Naive thymus-derived CD8-positive, alpha-beta T cell (primary cell): ENCODE measurements around the gene PARVA. TPM values are rescaled to one million over a fixed set of nuclear protein-coding genes. Genes with fewer than 3 reads are reported as not detected.

ENCODE experiments used
- ATAC-seq, 2 donors: fragments of 150-1000 bp; cut with Tn5 transposase in 1 of 2; sonication (Bioruptor Pico), chemical (Tn5 transposase) in 1 of 2; 1 replicate in 1 of 2; 2 replicates in 1 of 2; pipeline ENCODE4 v1.10.0; 2021; ENCODE audit warnings: mild to moderate bottlenecking in 2 of 2, moderate library complexity in 2 of 2
- POLR2A ChIA-PET: fragments of 350-600 bp; sonication (Branson Sonifier 250); formaldehyde crosslinking; loops from one replicate; lab custom pipeline; 2021; ENCODE audit warnings: antibody characterized with exemption; lab: Charles Lee
- DNase-seq, 10 donors: peaks; one replicate each; pipeline versions ENCODE4 v3.0.0 to v3.0.0-alpha.2; 2020 to 2022
- H3K27ac Mint-ChIP-seq, 10 donors: one replicate each; pipeline ENCODE4 v1.8.0; 2020 to 2022; ENCODE audit warnings: mild to moderate bottlenecking in 10 of 10, mixed read lengths in 10 of 10, moderate library complexity in 4 of 10, inconsistent platforms in 1 of 10
- H3K27me3 Mint-ChIP-seq, 5 donors: one replicate each; pipeline ENCODE4 v1.8.0; 2021 to 2022; ENCODE audit warnings: mixed read lengths in 5 of 5
- H3K36me3 Mint-ChIP-seq, 3 donors: one replicate each; pipeline ENCODE4 v1.8.0; 2020 to 2022; ENCODE audit warnings: mixed read lengths in 3 of 3, mild to moderate bottlenecking in 2 of 3, inconsistent platforms in 1 of 3
- H3K4me1 Mint-ChIP-seq, 4 donors: one replicate each; pipeline ENCODE4 v1.8.0; 2021 to 2022; ENCODE audit warnings: mixed read lengths in 4 of 4
- H3K4me3 Mint-ChIP-seq, 10 donors: one replicate each; pipeline ENCODE4 v1.8.0; 2020 to 2022; ENCODE audit warnings: mild to moderate bottlenecking in 10 of 10, mixed read lengths in 10 of 10, moderate library complexity in 6 of 10, inconsistent platforms in 1 of 10
- H3K9me3 Mint-ChIP-seq, 9 donors: one replicate each; pipeline ENCODE4 v1.8.0; 2020 to 2022; ENCODE audit warnings: mixed read lengths in 9 of 9, mild to moderate bottlenecking in 3 of 9, inconsistent platforms in 1 of 9, moderate library complexity in 1 of 9
- polyA plus RNA-seq, 3 donors: library from polyadenylated mRNA; unstranded; fragments of 300-500 nt; fragmentation: Illumina TruSeq; gene quantifications; one replicate each; pipeline ENCODE4 v1.2.3, GENCODE V29; 2021
- total RNA-seq, 8 experiments: library from RNA in 2 of 8; stranded (reverse) in 2 of 8; gene quantifications; one replicate each; pipeline ENCODE4 v1.2.3 and lab custom pipeline; 2021 to 2026

The PARVA gene
- total and polyA plus RNA-seq, 5 experiments from 2014 or later, result 0.19 to 0.44 (median 0.26) TPM; not detected in 2

GRCh38 chr11:12393691-12394090, 16.3 kb downstream of the PARVA start:
- DNase-seq, result no peak
- H3K27ac Mint-ChIP-seq, result peak overlapping the region in 1 of 10 donors; percentile 46
- POLR2A ChIA-PET, result interaction anchor here (0.5 kb wide), 1 partner anchor 50 kb away, joined by 3 read pairs; no protein-coding TSS in a partner anchor
- peaks cover 3 to 12% (median 8%) of the 10 kb centered on the region in 4 donors for H3K4me1 Mint-ChIP-seq
- H3K9me3 Mint-ChIP-seq, result peaks cover 0 to 8% (median 2%) of the 10 kb centered on the region in 9 donors
- no peak for ATAC-seq
- peaks cover 0 to 2% (median 0%) of the 10 kb centered on the region in 5 donors for H3K27me3 Mint-ChIP-seq
- H3K36me3 Mint-ChIP-seq, result peaks cover 0 to 4% (median 0%) of the 10 kb centered on the region in 3 donors
- H3K4me3 Mint-ChIP-seq, result no peak overlapping the region

DNA sequence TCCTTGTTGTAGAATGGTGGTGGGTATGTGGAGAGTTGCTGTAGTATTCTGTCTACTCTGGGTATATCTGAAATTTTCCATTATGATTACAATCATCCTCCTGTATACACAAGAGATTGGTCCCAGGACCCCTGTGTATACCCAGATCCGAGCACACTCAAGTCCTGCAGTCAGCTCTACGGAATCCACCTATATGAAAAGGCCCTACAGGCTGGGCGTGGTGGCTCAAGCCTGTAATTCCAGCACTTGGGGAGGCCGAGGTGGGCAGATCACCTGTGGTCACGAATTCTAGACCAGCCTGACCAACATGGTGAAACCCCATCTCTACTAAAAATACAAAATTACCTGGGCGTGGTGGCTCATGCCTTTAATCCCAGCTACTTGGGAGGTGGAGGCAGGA, 17.2 kb downstream of the PARVA start:
- Mint-ChIP-seq H3K27me3 (peaks cover 0 to 2% (median 0%) of the 10 kb centered on the region in 5 donors), H3K36me3 (peaks cover 0 to 4% (median 0%) of the 10 kb centered on the region in 3 donors), H3K9me3 (peaks cover 0 to 8% (median 2%) of the 10 kb centered on the region in 9 donors), H3K4me1 (peaks cover 3 to 12% (median 8%) of the 10 kb centered on the region in 4 donors), H3K4me3 (no peak overlapping the region), H3K27ac (no peak overlapping the region)
- POLR2A ChIA-PET, result no interaction called here
- DNase-seq (no peak), ATAC-seq (no peak)

DNA sequence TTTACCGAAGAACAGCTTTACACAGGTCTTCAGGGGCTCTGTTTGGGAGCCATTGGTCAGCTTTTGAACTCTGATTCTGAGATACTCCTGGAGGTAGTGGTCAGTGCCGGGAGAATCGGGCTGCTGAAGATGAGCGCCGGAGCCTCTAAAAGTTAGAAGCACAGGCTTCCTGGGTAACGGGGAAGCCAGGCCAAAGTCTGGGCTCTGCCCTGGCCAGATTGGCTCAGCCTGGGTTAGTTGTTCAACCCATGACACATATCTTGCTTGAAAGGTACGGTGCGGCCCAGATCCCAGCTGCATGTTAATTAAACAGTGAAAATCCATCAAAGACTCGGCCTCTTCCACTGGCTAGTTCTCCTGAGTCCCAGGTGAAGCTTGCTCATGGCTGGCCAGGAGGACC, 18.0 kb downstream of the PARVA start:
- Mint-ChIP-seq H3K4me3 (no peak overlapping the region), H3K27me3 (peaks cover 0 to 2% (median 0%) of the 10 kb centered on the region in 5 donors), H3K4me1 (peaks cover 3 to 12% (median 8%) of the 10 kb centered on the region in 4 donors), H3K27ac (no peak overlapping the region), H3K9me3 (peaks cover 0 to 8% (median 2%) of the 10 kb centered on the region in 9 donors), H3K36me3 (peaks cover 0 to 4% (median 0%) of the 10 kb centered on the region in 3 donors)
- ATAC-seq (no peak), DNase-seq (no peak)
- POLR2A ChIA-PET, result interaction anchor here (0.6 kb wide), 1 partner anchor 312 kb away, joined by 3 read pairs; no protein-coding TSS in a partner anchor

DNA sequence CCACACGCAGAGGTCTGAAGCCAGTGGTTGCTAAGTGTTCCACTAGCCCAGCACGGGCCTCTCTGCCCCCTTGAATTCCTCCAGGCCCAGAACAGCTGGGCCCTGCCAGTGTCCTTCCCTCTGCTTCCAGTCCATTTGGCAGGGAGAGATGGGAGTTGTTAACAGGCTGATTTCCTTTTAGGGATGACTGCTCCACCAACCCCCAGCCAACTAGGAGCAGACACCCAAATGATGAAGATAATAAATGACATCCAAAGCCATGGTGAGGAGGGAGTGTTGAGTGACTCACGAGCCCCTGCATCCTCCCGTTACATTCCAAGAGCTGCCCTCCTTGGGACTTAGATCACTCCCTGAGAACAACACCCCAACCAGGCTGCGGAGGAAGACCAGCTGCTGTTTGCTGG, 20.6 kb downstream of the PARVA start:
- peaks cover 0 to 8% (median 2%) of the 10 kb centered on the region in 9 donors for H3K9me3 Mint-ChIP-seq
- POLR2A ChIA-PET, result no interaction called here

DNA sequence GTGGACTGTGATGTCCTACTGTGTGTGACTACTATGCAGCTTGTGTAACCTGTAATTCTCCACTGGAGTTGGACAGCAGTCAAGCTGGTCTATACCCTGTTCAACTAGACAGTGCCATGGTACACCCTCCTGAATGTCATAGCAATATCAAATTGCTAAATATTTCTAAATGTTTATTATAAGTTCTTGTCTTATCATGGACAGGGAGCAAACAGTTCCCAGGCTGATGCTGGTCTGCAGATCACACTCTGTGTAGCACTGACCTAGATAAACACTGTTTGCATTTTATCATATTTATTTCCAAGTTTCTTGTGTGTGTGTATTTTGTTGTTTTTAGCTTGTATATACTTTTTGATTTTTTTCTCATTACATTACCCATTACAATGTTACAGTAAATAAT, 22.0 kb downstream of the PARVA start:
- Mint-ChIP-seq H3K9me3 (no peaks in the 10 kb centered on the region), H3K27me3 (peaks cover 0 to under 1% (median 0%) of the 10 kb centered on the region in 5 donors), H3K4me1 (peaks cover 3 to 12% (median 8%) of the 10 kb centered on the region in 4 donors), H3K4me3 (no peak overlapping the region), H3K36me3 (no peaks in the 10 kb centered on the region), H3K27ac (no peak overlapping the region)
- no peak for DNase-seq
- POLR2A ChIA-PET, result no interaction called here
- no peak for ATAC-seq

More for the DNA sequence above, 20.6 kb downstream of the PARVA start:
- H3K27me3 Mint-ChIP-seq, result peaks cover 0 to 2% (median 0%) of the 10 kb centered on the region in 5 donors
- DNase-seq (no peak), ATAC-seq (no peak)
- H3K4me3 Mint-ChIP-seq, result no peak overlapping the region
- no peak overlapping the region for H3K27ac Mint-ChIP-seq
- H3K36me3 Mint-ChIP-seq, result peaks cover 0 to 4% (median 0%) of the 10 kb centered on the region in 3 donors
- H3K4me1 Mint-ChIP-seq, result peaks cover 3 to 12% (median 8%) of the 10 kb centered on the region in 4 donors

- Mint-ChIP-seq H3K4me3 (no peak overlapping the region), H3K9me3 (peaks cover 0 to 2% (median 0%) of the 10 kb centered on the region in 9 donors), H3K4me1 (peaks cover 0 to 6% (median 4%) of the 10 kb centered on the region in 4 donors), H3K36me3 (no peaks in the 10 kb centered on the region), H3K27me3 (peaks cover 0 to 2% (median 0%) of the 10 kb centered on the region in 5 donors), H3K27ac (no peak overlapping the region)
- ATAC-seq, result no peak
- POLR2A ChIA-PET, result no interaction called here
- DNase-seq, result no peak
These were observed 24.7 kb downstream of the PARVA start for GRCh38 chr11:12402025-12402424.

DNA sequence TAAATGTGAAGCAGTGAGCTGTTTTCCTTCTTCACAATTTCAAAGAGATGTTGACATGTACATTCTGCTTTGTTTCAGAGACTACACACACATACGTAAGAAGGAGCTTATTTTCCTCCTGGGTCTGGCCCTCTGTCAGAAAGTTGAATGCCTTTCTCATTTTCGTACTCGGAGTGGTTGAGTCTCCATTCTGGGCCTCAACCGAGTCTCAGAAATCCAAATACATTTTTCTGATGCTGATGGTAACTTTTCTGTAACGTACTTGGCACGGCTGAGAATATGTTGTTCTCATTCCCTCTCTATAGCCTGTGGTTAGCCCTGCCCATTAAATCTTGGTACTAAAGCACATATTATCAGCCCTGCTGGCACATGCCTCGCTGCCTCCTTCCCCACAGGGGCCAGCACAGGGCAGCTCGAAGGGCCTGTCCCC, 25.3 kb downstream of the PARVA start:
- peaks cover 0 to 4% (median under 1%) of the 10 kb centered on the region in 4 donors for H3K4me1 Mint-ChIP-seq

GRCh38 chr11:12403122-12403996, 26.0 kb downstream of the PARVA start:
- H3K4me1 Mint-ChIP-seq, result no peaks in the 10 kb centered on the region
- peak overlapping the region in 1 of 10 donors; percentile 73 for H3K27ac Mint-ChIP-seq
- H3K9me3 Mint-ChIP-seq, result peaks cover 0 to 2% (median 0%) of the 10 kb centered on the region in 9 donors
- no peaks in the 10 kb centered on the region for H3K36me3 Mint-ChIP-seq
- H3K27me3 Mint-ChIP-seq, result peaks cover 0 to 2% (median 0%) of the 10 kb centered on the region in 5 donors
- no peak overlapping the region for H3K4me3 Mint-ChIP-seq
- POLR2A ChIA-PET, result interaction anchor here (0.5 kb wide), 1 partner anchor 363 kb away, joined by 3 read pairs; no protein-coding TSS in a partner anchor
- no peak for ATAC-seq
- no peak for DNase-seq

More for the DNA sequence above, 25.3 kb downstream of the PARVA start:
- DNase-seq, result no peak
- Mint-ChIP-seq H3K27me3 (peaks cover 0 to 2% (median 0%) of the 10 kb centered on the region in 5 donors), H3K27ac (peak overlapping the region in 1 of 10 donors; percentile 73), H3K4me3 (no peak overlapping the region), H3K36me3 (no peaks in the 10 kb centered on the region), H3K9me3 (peaks cover 0 to 2% (median 0%) of the 10 kb centered on the region in 9 donors)
- no peak for ATAC-seq
- POLR2A ChIA-PET, result no interaction called here

GRCh38 chr11:12403997-12404350, 26.6 kb downstream of the PARVA start:
- Mint-ChIP-seq H3K4me1 (no peaks in the 10 kb centered on the region), H3K36me3 (no peaks in the 10 kb centered on the region), H3K9me3 (peaks cover 0 to 2% (median 0%) of the 10 kb centered on the region in 9 donors), H3K27me3 (peaks cover 0 to 2% (median 0%) of the 10 kb centered on the region in 5 donors), H3K27ac (no peak overlapping the region), H3K4me3 (no peak overlapping the region)
- DNase-seq (no peak), ATAC-seq (no peak)
- POLR2A ChIA-PET, result interaction anchor here (0.5 kb wide), 1 partner anchor 364 kb away, joined by 3 read pairs; no protein-coding TSS in a partner anchor

DNA sequence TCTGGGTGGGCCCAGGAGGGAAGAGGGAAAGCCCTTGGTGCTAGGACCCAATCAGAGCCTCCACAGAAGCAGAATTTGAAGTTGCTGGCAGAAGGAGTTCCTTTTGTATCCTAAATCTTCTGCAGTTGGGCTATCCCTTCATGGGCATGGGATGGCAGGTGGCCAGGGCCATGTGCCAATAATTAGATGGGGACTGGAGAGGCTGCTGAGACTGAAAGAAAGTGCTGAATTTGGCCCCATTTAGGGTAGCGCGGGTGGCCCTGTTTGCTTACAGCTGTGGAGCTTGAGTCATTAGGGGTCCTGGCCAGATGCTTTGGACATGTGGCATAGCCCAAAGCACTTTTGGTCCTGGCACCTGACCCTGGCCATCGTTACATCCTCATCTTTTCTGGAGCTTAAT, 27.1 kb downstream of the PARVA start:
- DNase-seq (no peak), ATAC-seq (no peak)
- Mint-ChIP-seq H3K4me1 (no peaks in the 10 kb centered on the region), H3K27ac (no peak overlapping the region), H3K4me3 (no peak overlapping the region), H3K9me3 (peaks cover 0 to 2% (median 0%) of the 10 kb centered on the region in 9 donors), H3K36me3 (no peaks in the 10 kb centered on the region), H3K27me3 (peaks cover 0 to 2% (median 0%) of the 10 kb centered on the region in 5 donors)
- POLR2A ChIA-PET, result no interaction called here

- no peaks in the 10 kb centered on the region for H3K4me1 Mint-ChIP-seq
- no peak for DNase-seq
- POLR2A ChIA-PET, result no interaction called here
- ATAC-seq, result no peak
- H3K27me3 Mint-ChIP-seq, result peaks cover 2 to 15% (median 6%) of the 10 kb centered on the region in 5 donors
- no peak overlapping the region for H3K4me3 Mint-ChIP-seq
- no peaks in the 10 kb centered on the region for H3K36me3 Mint-ChIP-seq
- H3K27ac Mint-ChIP-seq, result no peak overlapping the region
- peaks cover 0 to 2% (median 0%) of the 10 kb centered on the region in 9 donors for H3K9me3 Mint-ChIP-seq
These were observed 30.9 kb downstream of the PARVA start for GRCh38 chr11:12408156-12408770.

DNA sequence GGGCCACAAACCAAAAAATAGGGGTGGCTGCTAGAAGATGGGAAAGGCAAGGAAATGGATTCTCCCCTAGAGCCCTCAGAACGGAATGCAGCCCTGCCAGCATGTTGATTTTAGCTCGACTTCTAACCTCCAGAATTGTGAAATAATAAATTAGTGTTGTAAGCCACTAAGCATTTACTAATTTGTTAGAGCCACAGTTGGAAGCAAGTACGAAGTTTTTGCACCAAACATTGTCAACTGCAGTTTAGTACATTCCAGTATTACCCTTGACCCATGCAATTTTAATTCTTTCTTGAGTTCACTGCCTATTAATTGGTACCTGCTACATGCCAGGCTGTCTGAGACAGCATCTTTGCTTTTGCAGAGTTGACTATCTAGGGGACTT, 32.2 kb downstream of the PARVA start:
- peaks cover 2 to 15% (median 7%) of the 10 kb centered on the region in 5 donors for H3K27me3 Mint-ChIP-seq
- no peak overlapping the region for H3K4me3 Mint-ChIP-seq
- no peak overlapping the region for H3K27ac Mint-ChIP-seq
- ATAC-seq (no peak), DNase-seq (no peak)
- no peaks in the 10 kb centered on the region for H3K4me1 Mint-ChIP-seq
- no peaks in the 10 kb centered on the region for H3K36me3 Mint-ChIP-seq
- POLR2A ChIA-PET, result interaction anchor here (1.7 kb wide), 1 partner anchor 43 kb away, joined by 4 read pairs; no protein-coding TSS in a partner anchor
- H3K9me3 Mint-ChIP-seq, result peaks cover 0 to 2% (median 0%) of the 10 kb centered on the region in 9 donors
